K562 (cell line): ENCODE measurements around the gene CPSF4. TPM values are rescaled to one million over a fixed set of nuclear protein-coding genes. Genes with fewer than 3 reads are reported as not detected.
A peak's percentile ranks its signal among the peaks of the same experiment; 100 is the strongest.

ENCODE experiments used
- BCOR ChIP-seq: fragments of 450-650 bp; IDR thresholded peaks from 2 replicates; pipeline ENCODE4 v1.6.1; 2016
- C11orf30 ChIP-seq: fragments of 450-650 bp; IDR thresholded peaks from 2 replicates; pipeline ENCODE4 v1.6.1; 2016; ENCODE audit warnings: low read depth, mild to moderate bottlenecking
- FOXK1 ChIP-seq: sonication (generic); formaldehyde crosslinking; IDR thresholded peaks from 2 replicates; pipeline ENCODE4 v1.8.0; 2022; ENCODE audit warnings: missing genetic modification reagents, mild to moderate bottlenecking, borderline replicate concordance
- MAZ ChIP-seq, 2 experiments: fragments of 450-650 bp in 1 of 2; sonication (generic) in 1 of 2; formaldehyde crosslinking; IDR thresholded peaks in 1 of 2; conservative IDR thresholded peaks in 1 of 2; 2 replicates each; pipeline versions ENCODE4 v1.4.0 to v1.5.0; 2020; ENCODE audit warnings: mild to moderate bottlenecking in 1 of 2, missing genetic modification reagents in 1 of 2
- MCM7 ChIP-seq, 2 experiments: fragments of 450-650 bp; IDR thresholded peaks; 2 replicates each; pipeline ENCODE4 v1.6.1; 2016 to 2018
- MYNN ChIP-seq, 2 experiments: sonication (generic); formaldehyde crosslinking in 1 of 2; IDR thresholded peaks; 2 replicates each; pipeline versions ENCODE4 v1.5.0 to v1.6.1; 2016 to 2020; ENCODE audit warnings: antibody characterized with exemption in 1 of 2, missing genetic modification reagents in 1 of 2
- NFE2 ChIP-seq: IDR thresholded peaks from 2 replicates; pipeline ENCODE4 v1.6.1; 2014; ENCODE audit warnings: antibody characterized with exemption, low read depth
- NFIX ChIP-seq: fragments of 250-450 bp; sonication (Bioruptor Pico); IDR thresholded peaks from 2 replicates; pipeline ENCODE4 v1.4.0; 2020; ENCODE audit warnings: low read depth, mild to moderate bottlenecking, moderate library complexity
- NFYB ChIP-seq: IDR thresholded peaks from 2 replicates; pipeline ENCODE4 v1.6.1; 2011; ENCODE audit warnings: mild to moderate bottlenecking, moderate library complexity; ENCODE audit not compliant: insufficient read length; ENCODE audit errors: extremely low read depth
- RNF219 ChIP-seq: fragments of 250-450 bp; sonication (Bioruptor Pico); IDR thresholded peaks from 2 replicates; pipeline ENCODE4 v1.5.0; 2022; ENCODE audit warnings: mild to moderate bottlenecking
- SUPT5H ChIP-seq: fragments of 450-650 bp; IDR thresholded peaks from 2 replicates; pipeline ENCODE4 v1.6.1; 2016
- TEAD1 ChIP-seq, 2 experiments: fragments of 450-650 bp in 1 of 2; sonication (generic) in 1 of 2; formaldehyde crosslinking; IDR thresholded peaks; 2 replicates each; pipeline versions ENCODE4 v1.4.0 to v1.8.0; 2020 to 2022; ENCODE audit warnings: mild to moderate bottlenecking in 2 of 2, missing genetic modification reagents in 1 of 2
- THRA ChIP-seq: fragments of 450-650 bp; IDR thresholded peaks from 2 replicates; pipeline ENCODE4 v1.6.1; 2017; ENCODE audit warnings: mild to moderate bottlenecking, moderate library complexity
- ZFX ChIP-seq: sonication (generic); formaldehyde crosslinking; IDR thresholded peaks from 2 replicates; pipeline ENCODE4 v1.8.0; 2022; ENCODE audit warnings: mild to moderate bottlenecking, missing genetic modification reagents, moderate library complexity
- ZNF507 ChIP-seq: conservative IDR thresholded peaks from 2 replicates; pipeline ENCODE4 v1.6.1; 2017; ENCODE audit warnings: missing genetic modification characterization, missing compliant biosample characterization
- ZNF75A ChIP-seq: fragments of 450-650 bp; formaldehyde crosslinking; IDR thresholded peaks from 2 replicates; pipeline ENCODE4 v1.4.0; 2020; ENCODE audit warnings: mild to moderate bottlenecking
- ZZZ3 ChIP-seq: fragments of 450-650 bp; IDR thresholded peaks from 2 replicates; pipeline ENCODE4 v1.6.1; 2016; ENCODE audit warnings: antibody characterized with exemption, mild to moderate bottlenecking, moderate library complexity
- polyA plus RNA-seq, 8 experiments: library from polyadenylated mRNA; depleted of rRNA in 4 of 8; stranded (reverse) in 5 of 8; unstranded in 3 of 8; fragments of >200 nt; fragmentation: Nextera tagmentation in 2 of 8; fragmentation: Illumina TruSeq in 1 of 8; extraction: Ambion mirVana in 2 of 8; extraction: Trizol in 1 of 8; gene quantifications; 2 replicates each; pipeline versions ENCODE4 v1.2.1 to v1.2.3, GENCODE V29; 2011 to 2014; ENCODE audit warnings: inconsistent platforms in 1 of 8, missing spikeins in 1 of 8
- total RNA-seq, 7 experiments: library from RNA; depleted of rRNA in 6 of 7; stranded (reverse); fragments of >200 nt in 6 of 7; fragmentation: Illumina TruSeq in 2 of 7; extraction: Trizol in 2 of 7; gene quantifications; 2 replicates each; pipeline versions ENCODE4 v1.2.1 to v1.2.3, GENCODE V29; 2011 to 2021; ENCODE audit warnings: low replicate concordance in 1 of 7
- TF ChIP-seq, protein P1 (sequence below): sonication (generic); formaldehyde crosslinking; IDR thresholded peaks from 2 replicates; pipeline ENCODE4 v1.8.0; 2022; ENCODE audit warnings: missing genetic modification reagents, mild to moderate bottlenecking, moderate library complexity, borderline replicate concordance
- TF ChIP-seq, protein P2 (sequence below), 2 experiments: fragments of 250-450 bp in 1 of 2; fragments of 450-650 bp in 1 of 2; sonication (Bioruptor Pico) in 1 of 2; IDR thresholded peaks; 2 replicates each; pipeline versions ENCODE4 v1.6.1 to v1.8.0; 2016 to 2021; ENCODE audit warnings: mild to moderate bottlenecking in 2 of 2, moderate library complexity in 2 of 2, missing compliant biosample characterization in 1 of 2, missing genetic modification characterization in 1 of 2
- TF ChIP-seq, protein P3 (sequence below): IDR thresholded peaks from 2 replicates; pipeline ENCODE4 v1.6.1; 2012; ENCODE audit warnings: low read depth, low read length, improper control_type of control experiment, borderline replicate concordance

Gene CPSF4
- total and polyA plus RNA-seq, 9 of the 15 experiments (the other 6 are each of a cell fraction or from before 2014, with no cell fraction given), result 16.9 to 118 (median 71.7) TPM

DNA sequence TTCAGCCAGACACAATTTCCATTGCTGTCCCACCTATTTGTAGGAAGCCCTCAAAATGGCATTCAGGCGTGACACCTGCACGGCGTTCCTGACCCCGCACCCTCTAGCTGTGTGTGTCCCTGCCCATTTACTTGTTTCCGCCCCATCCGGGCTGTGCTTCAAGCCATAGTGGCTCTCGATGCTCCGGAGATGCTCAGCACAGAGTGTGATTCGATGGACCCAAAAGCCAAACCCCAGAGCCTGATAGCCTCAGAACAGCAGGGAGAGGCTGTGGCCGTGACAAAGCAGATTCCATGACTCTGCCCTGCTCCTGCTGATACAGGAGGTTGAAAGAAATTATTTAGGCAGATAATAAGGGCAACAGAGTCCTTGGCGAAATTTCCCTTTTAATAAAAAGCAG is 16.6 kb upstream of the CPSF4 start (continued):
- TF ChIP-seq THRA (no peak), NFIX (CRISPR knock-in tag) (no peak), NFE2 (peak; percentile 93), TEAD1 (CRISPR knock-in tag; IDR thresholded peaks at IDR 0.05) (0 out of 4 replicates have a peak, but pooled peaks of 1 of the 2 experiments have one; percentile 34), ZNF75A (CRISPR knock-in tag) (no peak), BCOR (no peak), ZFX (CRISPR knock-in tag) (no peak), RNF219 (no peak), ZNF507 (tag) (no peak), SUPT5H (no peak), FOXK1 (CRISPR knock-in tag) (no peak), ZZZ3 (no peak), C11orf30 (peak; percentile 88), MCM7 (IDR thresholded peaks at IDR 0.05) (no peak), MAZ (CRISPR knock-in tag; conservative IDR thresholded peaks at IDR 0.05 in 1 of 2, IDR thresholded peaks at IDR 0.05 in 1 of 2) (no peak), MYNN (IDR thresholded peaks at IDR 0.05) (no peak), MYNN (CRISPR knock-in tag; IDR thresholded peaks at IDR 0.05) (no peak), NFYB (no peak)
- TF ChIP-seq, protein P1, sequence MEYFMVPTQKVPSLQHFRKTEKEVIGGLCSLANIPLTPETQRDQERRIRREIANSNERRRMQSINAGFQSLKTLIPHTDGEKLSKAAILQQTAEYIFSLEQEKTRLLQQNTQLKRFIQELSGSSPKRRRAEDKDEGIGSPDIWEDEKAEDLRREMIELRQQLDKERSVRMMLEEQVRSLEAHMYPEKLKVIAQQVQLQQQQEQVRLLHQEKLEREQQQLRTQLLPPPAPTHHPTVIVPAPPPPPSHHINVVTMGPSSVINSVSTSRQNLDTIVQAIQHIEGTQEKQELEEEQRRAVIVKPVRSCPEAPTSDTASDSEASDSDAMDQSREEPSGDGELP (CRISPR knock-in tag), result 0 out of 2 replicates have a peak, but pooled peaks have one; percentile 18
- TF ChIP-seq, protein P2, sequence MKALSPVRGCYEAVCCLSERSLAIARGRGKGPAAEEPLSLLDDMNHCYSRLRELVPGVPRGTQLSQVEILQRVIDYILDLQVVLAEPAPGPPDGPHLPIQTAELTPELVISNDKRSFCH (CRISPR knock-in tag; IDR thresholded peaks at IDR 0.05), result no peak
- TF ChIP-seq, protein P2 (tag; IDR thresholded peaks at IDR 0.05), result no peak
- TF ChIP-seq, protein P3, sequence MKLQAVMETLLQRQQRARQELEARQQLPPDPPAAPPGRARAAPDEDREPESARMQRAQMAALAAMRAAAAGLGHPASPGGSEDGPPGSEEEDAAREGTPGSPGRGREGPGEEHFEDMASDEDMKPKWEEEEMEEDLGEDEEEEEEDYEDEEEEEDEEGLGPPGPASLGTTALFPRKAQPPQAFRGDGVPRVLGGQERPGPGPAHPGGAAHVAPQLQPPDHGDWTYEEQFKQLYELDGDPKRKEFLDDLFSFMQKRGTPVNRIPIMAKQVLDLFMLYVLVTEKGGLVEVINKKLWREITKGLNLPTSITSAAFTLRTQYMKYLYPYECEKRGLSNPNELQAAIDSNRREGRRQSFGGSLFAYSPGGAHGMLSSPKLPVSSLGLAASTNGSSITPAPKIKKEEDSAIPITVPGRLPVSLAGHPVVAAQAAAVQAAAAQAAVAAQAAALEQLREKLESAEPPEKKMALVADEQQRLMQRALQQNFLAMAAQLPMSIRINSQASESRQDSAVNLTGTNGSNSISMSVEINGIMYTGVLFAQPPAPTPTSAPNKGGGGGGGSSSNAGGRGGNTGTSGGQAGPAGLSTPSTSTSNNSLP, result no peak
